Lower leg skin (tissue), 4 donors: ENCODE results near the gene RTKN2. TPM values are rescaled to one million over a fixed set of nuclear protein-coding genes. Genes with fewer than 3 reads are reported as not detected.

Experiments
- DNase-seq, 2 donors: peaks; one replicate each; pipeline ENCODE4 v3.0.0-alpha.2; 2019; ENCODE audit warnings: low spot score in 2 of 2
- H3K4me3 ChIP-seq: fragments of 200-600 bp; sonication (generic); 2 replicates; pipeline ENCODE4 v1.5.1; 2017; ENCODE audit warnings: mild to moderate bottlenecking, low read depth; ENCODE audit not compliant: poor library complexity, severe bottlenecking
- CTCF ChIP-seq, 3 donors: fragments of 450-650 bp; IDR thresholded peaks; one replicate each; pipeline ENCODE4 v1.5.1; 2016; ENCODE audit warnings: antibody characterized with exemption in 3 of 3, mild to moderate bottlenecking in 3 of 3, moderate library complexity in 2 of 3
- POLR2A ChIP-seq, 2 donors: fragments of 450-650 bp; IDR thresholded peaks; one replicate each; pipeline ENCODE4 v1.6.1; 2016 to 2017; ENCODE audit warnings: antibody characterized with exemption in 2 of 2, mild to moderate bottlenecking in 1 of 2, moderate library complexity in 1 of 2
- WGBS, 2 donors: methylation state at CpG; one replicate each; pipeline ENCODE4 v1.1.5; 2018; 5-methylcytosine and 5-hydroxymethylcytosine counted together
- intact Hi-C: fragments of 100-400 bp; cut with DNase I; formaldehyde crosslinking; loops from one replicate; pipeline ENCODE4 v1.15.0; 2023; ENCODE audit warnings: low total_unique reads
- total RNA-seq, 4 donors: library from RNA; depleted of rRNA; stranded (reverse); fragments of >200 nt; gene quantifications; one replicate each; pipeline ENCODE4 v1.1.0, GENCODE V29; 2016

The RTKN2 gene
- total RNA-seq, 4 donors from 2014 or later = 0.61 to 0.97 (median 0.78) TPM

GRCh38 chr10:62238880-62239279 lies 29.8 kb downstream of the RTKN2 start:
- H3K4me3 ChIP-seq = no peak overlapping the region
- intact Hi-C loops = no loop called here
- DNase-seq = no peak
- WGBS, 2 donors = 95 to 97% methylated on average over 1 of the region's 1 CpG
- TF ChIP-seq POLR2A (IDR thresholded peaks at IDR 0.05) (no peak), CTCF (IDR thresholded peaks at IDR 0.05) (no peak)

DNA sequence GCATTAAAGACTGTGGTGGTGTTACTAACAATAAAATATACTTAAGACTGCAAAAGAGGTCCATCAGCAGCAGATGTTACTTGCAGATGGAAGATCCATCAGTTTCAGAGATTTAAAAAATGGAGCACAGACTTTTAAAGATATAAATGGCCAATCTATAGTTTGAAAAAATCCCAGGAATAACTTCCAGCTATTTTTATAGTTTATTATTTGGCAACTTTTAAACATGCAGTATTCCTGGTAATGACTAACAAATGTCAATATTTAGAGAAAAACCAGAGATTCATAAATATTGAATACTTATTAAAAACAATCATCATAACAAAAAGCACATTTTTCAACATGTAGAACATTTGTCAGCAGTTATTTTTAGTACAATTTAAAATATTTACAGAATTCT lies 30.7 kb downstream of the RTKN2 start:
- no peak for TF ChIP-seq CTCF (IDR thresholded peaks at IDR 0.05)
- TF ChIP-seq POLR2A (IDR thresholded peaks at IDR 0.05) = no peak
- intact Hi-C loops = no loop called here
- no peak overlapping the region for H3K4me3 ChIP-seq
- DNase-seq = no peak

GRCh38 chr10:62237506-62237905 lies 31.1 kb downstream of the RTKN2 start:
- intact Hi-C loops = no loop called here
- TF ChIP-seq CTCF (IDR thresholded peaks at IDR 0.05) (no peak), POLR2A (IDR thresholded peaks at IDR 0.05) (no peak)
- 94 to 96% methylated on average over 2 of the region's 2 CpGs for WGBS, 2 donors
- DNase-seq = no peak
- no peak overlapping the region for H3K4me3 ChIP-seq

- 68 to 70% methylated on average over 2 of the region's 2 CpGs for WGBS, 2 donors
- DNase-seq = no peak
- intact Hi-C loops = no loop called here
- no peak for TF ChIP-seq POLR2A (IDR thresholded peaks at IDR 0.05)
- no peak for TF ChIP-seq CTCF (IDR thresholded peaks at IDR 0.05)
- H3K4me3 ChIP-seq = no peak overlapping the region
Observed at GRCh38 chr10:62234077-62234605, 34.5 kb downstream of the RTKN2 start.

DNA sequence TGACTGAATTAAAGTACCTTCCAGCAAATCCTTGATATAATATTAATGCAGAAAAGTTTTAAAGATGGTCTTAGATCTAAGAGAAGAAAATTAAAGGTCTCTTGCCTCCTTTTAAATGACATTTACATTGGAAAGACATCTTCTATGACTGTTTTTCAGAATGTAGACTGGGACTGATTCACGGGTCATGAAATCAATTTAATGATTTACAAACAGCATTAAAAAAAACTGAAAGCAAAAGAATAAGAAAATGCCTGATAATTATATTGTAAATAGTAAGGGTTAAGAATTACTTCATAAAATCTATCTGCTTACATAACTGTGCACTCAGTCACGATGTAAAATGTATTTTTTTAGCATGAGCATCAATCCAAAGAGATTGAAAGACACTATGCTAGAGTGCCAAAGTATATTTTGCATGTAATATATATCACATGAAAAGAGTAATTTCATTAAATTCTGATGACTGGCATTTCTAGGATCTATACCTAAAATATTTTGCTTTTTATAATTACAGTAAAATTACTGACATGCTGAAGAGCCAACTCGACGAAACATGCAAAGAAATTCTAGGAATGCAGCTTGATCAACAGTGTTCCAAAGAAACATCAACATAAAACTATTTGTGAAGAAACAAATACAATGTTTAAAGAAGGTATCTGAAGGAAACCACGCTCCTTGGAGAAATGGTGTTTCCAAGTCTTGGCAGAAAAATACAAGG lies 35.1 kb downstream of the RTKN2 start:
- intact Hi-C loops = no loop called here
- no peak for DNase-seq
- H3K4me3 ChIP-seq = no peak overlapping the region
- no peak for TF ChIP-seq POLR2A (IDR thresholded peaks at IDR 0.05)
- no peak for TF ChIP-seq CTCF (IDR thresholded peaks at IDR 0.05)
- 63 to 65% methylated on average over 5 of the region's 5 CpGs for WGBS, 2 donors

DNA sequence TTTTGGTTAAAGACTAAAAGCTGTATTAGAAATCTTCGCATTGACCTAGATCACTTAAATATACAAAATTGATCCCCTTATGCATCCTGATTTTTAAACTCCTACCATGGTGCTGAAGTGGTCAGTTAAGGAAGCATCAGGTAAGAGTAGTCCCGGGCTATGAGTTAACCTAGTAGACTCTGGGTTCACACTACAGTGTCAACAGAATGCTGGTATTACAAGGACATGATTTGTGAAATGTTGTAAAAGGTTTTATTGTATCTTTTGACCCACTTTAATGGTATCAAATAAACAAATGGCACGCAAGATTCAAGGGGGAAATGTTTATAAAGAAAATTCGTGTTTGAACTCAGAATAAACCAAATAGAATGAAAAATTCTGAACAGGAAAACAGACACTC lies 36.8 kb downstream of the RTKN2 start:
- DNase-seq = no peak
- TF ChIP-seq POLR2A (IDR thresholded peaks at IDR 0.05) = no peak
- TF ChIP-seq CTCF (IDR thresholded peaks at IDR 0.05) = no peak
- WGBS, 2 donors = 85 to 88% methylated on average over 4 of the region's 4 CpGs
- no peak overlapping the region for H3K4me3 ChIP-seq
- intact Hi-C loops = no loop called here
